GM18868 (cell line): ENCODE results near the gene RAI1.

ENCODE experiments used
- ATAC-seq: cut with Tn5 transposase; IDR thresholded peaks from one replicate; pipeline ENCODE4 v1.9.1; 2021; ENCODE audit warnings: mild to moderate bottlenecking, moderate library complexity; ENCODE audit not compliant: unreplicated experiment

Gene RAI1

DNA sequence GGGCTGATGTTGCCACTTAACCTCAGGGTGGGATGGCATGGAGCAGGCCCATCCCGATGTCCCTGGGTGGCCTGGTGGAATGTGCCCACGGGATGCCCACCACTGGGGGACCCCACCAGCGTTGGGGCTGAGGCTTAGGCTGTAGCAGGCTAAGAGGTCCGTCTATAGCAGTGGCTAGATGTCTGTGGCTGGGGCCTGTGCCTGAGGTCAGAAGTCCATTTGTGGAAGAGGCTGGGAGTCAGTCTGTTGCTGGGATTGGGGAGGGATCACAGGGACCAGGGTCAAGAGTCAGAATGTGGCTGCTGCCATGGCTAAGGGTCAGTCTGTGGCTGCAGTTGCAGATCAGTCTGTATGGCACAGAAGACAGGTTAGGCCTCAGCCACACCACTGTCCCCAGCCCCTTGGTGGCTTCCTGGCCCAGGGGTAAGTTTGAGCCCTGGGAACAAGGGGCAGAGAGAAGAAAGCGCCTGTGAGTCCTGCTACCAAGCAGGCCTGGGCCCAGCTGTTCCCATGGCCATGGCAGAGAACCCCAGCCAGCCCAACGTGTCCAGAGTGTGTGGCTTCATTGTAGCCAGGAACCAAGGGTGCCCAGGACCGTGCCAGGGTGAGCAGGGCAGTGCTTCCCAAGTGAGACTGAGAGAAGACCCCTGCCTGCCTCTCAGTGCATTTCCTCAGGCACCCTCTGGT is 35.7 kb downstream of the RAI1 start:
- no peak for ATAC-seq

DNA sequence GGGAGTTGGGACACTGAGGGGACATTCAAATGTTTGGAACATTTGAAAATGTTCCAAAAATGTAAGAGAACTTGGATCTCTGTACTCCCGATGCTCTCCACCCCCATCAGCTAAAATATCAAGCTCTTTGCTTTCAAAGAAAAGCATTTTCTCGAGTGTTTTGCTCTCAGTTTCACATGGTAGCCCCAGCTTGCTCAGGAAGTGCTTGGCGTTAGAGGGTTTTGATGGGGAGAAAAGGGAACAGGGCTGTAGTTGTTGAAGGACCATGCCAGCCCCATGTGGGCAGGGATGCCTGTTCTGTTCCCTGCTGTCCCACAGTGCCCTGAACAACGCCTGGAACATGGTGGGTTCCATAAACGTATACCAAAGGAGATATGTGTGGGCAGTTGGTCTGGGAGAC is 37.0 kb downstream of the RAI1 start:
- no peak for ATAC-seq

DNA sequence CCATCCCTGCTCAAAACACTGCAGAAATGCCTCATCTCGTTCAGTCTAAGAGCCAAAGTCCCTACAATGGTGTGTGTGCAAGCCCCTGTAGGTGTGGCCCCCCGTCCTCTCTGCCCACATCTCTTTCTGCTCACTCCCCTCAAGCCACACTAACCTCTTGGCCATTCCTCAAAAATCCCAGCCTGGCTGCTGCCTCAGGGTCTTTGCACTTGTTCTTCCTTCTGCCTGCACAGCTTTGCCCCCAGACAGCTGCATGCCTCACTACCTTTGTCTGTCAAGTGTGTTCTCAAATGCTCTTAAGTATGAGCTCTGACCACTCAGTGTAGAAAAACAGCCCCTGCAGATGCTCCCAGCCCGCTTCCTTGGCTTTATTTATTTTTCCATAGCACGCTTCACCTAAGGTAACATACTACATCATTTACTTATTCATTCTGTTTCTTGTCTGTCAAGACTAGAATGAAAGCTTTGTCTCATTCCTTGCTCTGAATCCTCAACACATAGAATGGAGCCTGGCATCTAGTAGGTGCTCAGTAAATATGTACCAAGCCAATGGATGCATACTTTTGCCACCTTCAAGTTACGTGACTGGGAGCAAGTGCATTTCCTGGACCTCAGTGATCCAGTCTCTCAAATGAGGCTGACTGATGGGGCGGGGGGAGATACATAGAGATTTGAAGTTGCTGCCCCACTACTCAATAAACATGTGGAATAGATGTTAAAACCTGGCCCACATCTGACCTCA is 38.1 kb downstream of the RAI1 start:
- no peak for ATAC-seq

DNA sequence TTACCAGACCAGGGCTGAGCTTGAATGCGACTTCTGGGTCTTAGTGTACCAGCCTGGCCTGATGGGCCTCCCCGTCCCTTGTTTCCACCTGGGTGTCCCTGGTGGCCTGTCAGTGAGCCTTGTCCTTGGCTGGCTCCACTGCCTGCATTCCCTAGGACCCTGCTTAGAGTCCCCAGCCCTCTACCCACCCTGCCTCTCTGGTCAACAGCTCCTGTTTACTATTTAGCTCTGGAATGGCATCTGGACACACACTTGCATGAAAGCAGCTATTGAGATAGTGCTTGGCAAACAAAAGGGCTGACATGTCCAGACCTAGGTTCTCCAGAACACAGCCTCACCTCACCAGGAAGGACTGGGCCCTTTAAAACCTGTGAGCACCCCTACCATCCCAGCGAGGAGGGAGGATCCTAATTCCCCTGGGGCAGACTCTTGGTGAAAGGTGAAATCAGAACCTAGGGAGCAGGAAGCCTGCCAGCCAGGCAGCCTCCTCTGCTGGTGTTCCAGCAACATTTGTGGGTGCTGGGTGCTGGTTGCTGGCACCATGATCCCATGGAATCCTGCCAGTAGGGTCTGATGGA is 38.8 kb downstream of the RAI1 start:
- no peak for ATAC-seq

DNA sequence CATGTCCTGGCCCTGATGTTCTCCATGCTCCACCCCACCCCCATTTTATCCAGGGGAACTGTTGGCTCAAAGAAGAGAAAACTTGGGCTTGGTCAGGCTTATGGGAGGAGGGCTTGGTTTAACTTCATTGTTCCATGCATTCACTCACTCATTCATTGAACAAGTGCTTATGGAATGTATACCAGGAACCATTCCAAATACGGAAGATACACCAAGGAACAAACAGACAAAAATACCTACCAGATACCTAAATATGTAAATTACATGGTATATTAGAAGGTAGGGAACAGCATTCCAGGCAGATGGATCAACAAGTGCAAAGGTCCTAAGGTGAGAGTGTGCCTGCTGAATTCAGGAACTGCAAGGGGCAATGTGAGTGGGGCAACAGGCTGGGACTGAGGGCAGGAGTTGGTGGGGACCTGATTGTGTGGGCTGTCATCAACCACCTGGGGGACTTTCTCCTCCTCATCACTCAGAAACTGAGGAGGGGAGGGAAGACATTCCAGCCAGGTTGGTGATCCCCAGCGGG is 39.9 kb downstream of the RAI1 start:
- no peak for ATAC-seq

DNA sequence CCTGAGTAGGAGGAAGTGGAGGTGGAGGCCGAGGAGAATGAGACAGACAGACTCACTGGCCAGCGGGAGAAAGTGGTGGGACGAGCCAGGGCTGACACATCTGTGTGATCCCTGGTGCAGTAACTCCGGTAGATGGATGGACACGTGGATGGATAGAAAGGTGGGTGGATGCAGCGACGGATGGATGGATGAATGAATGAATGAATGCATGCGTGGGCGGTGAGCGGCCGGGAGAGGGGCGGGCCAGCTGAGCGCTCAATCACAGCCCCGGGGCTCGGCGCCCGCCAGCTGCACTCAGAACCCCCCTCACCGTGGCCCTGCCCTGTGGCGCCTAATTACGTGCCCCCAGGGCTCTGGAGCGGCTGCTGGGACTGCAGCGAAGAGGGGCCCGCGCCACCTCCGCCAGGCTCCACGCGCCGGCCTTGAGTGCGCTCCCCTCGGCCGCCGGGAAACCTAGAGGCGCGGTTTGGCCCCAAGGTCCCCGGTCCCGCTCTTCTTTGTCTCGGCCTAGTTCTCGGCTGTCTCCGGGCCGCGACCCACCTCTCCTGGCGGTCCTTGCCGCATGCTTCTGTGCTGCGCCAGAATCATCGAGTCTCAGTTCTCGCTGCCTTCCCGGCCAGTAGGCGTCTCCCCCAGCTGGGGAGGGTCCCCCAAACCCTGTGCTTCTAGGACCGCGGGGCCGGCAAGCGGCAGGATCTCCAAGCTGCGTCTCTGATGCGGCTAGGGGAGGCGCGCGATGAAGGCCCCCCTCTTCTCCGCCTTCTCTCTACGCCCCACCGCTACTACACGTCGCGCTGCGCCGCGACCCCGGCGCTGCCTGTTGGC is 41.0 kb downstream of the RAI1 start:
- ATAC-seq: no peak

DNA sequence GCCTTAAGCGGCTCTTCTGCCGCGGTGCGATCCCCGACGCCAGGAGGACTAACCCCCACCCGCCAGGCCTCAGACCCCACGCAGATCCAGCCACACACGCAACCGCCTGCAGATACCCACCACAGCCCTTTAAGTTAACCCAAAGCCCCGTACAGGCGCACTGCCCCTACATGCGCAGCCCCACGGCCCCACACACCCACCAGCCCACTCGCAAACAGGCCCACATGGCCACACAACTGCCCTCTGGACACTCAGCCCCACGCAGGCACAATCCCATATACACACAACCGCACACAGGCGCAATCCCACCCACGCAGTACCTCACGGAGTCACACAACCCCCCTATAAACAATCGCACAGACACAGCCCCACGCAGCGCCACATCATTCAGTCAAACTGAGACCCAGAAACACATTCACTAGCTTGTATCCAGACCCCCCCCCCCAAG is 41.7 kb downstream of the RAI1 start:
- ATAC-seq: no peak

DNA sequence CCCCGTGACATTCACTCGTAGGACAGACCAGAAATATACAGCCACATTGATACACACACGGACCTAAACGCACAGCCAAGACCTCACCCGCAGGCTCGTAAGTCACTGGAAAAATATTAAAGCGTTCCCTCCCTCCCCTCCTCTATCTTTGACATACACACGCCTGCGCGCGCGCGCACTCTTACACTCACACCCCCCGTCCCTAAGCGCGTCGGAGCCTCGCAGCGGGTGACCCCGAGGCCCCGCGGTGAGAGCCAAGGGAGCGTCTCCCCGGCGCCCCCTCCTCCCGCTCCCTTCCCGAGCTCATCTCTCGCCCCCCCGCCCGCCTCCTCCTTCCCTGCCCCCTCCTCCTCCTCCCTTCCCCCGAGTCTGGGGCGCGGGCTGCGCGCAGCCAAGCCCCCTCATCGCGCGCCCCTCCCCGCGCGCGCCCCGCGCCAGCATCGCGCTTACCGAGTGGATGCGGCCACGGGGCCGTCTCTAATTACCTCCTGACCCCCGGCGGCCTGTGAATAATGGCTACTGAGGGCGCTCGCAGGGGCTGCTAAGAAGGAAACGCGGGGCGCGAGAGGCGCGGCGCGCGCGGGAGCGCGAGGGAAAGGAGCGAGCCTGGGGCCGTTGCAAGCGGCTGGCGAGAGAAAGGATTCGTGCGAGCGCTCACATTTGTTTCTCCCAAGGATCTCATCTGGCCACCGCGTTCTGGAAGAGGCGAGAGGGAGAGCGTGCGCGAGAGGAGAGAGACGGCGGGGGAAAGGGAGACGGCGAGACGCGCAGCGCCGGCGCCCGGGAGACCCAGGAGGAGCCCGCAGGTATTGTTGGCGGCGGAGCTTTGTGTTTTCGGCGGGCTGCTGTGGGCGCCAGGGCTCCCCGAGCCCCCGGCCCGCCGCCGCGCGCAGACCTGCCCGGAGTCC is 42.4 kb downstream of the RAI1 start:
- no peak for ATAC-seq

DNA sequence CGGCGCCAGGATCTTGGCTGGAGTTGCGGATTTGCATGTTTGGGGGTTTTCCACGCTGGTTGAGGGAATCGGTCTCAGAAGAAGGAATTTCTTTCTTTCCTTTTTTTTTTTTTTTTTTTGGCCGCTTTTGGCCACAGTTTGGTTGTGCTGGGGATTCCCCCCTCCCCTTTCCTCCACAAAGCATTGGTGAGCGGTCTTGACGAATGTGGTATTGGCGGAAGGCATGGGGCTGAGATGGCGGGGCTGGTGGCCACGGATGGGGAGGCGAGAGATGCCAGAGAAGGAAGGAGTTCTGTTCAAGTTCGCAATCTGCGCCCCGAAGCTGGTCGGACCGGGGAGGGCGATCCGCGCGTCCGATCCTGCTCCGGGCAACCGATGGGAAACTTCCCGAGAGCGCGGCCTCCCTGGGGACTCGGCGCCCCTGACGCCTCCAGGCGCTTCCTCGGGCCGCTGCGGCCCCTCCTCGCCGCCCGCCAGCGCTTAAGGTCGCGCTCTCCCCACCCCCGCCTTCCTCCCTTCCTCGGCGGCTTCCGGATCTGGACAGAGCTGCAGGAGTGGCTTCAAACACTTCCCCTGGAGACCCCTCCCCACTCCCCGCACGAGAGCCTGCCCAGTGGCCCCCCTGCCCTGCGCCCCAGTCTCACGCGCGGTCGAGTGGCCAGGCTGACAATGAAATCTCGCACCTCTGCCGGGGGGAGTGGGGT is 43.2 kb downstream of the RAI1 start:
- no peak for ATAC-seq

DNA sequence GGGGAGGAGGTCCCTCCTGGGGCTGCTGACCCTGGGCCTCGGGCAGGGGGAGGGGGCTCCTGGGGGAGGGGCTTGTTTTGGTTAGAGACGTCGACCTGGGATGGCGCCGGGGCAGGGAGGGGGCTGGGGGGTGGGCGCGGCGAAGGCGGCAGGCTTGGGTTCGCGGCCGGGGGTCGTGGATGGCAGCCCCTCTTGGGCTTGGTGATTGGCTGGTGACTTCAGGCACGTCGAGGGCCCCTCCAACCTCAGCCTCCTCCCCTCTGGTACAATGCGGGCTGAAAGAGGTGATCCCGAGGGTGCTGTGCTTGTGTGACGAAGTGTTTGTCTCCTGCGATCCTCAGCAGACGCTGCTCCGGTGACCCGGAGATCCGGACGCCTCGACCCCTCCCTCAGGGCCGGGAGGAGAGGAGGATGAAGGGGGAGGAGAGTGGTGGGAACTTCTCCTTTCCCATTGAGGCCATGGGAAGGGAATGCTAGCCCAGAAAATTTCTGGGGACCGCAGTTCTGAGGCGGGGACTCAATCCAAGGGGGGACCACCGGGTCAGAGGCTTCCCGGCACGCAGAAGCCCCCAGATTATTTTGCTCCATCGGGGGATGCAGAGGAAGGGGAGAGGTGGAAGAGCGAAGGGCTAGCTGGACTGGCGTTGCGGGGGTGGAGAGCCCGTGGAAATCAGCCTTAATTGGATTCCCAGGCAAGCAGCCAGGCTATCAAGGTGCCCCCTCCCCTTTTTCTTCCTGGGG is 43.9 kb downstream of the RAI1 start:
- no peak for ATAC-seq

DNA sequence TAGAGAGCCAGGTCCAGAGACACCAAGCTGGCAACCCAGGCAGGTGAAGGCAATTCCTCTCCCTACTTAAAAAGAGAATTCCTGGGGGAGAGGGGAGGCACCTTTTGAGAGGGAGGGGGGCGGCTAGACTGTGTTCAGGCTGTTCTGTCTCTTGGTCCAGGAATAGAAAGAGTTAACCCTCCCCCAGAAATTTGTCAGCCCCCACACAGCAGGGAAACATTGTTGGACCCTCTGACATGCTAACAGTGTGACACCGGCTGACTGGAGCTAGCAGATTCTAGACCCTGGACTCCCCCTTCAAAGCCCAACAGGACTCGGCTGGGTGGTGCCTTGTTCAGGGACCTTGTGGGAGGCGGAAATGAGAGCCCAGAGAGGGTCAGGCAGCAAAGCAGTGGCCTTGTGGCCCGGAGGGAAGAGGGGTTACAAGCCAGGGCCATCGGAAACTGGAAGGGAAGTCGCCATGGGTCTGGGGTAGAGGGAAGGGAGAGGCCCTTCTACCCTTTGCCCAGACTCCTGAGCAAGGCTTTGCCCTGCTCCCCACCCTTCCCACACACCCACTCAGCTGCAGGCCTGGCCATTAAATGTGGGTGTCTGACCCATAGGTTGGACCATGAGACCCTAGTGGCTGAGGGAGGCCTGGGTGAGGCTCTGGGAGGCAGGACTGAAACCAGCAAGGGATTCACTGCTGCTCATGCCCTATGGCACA is 44.6 kb downstream of the RAI1 start:
- no peak for ATAC-seq

DNA sequence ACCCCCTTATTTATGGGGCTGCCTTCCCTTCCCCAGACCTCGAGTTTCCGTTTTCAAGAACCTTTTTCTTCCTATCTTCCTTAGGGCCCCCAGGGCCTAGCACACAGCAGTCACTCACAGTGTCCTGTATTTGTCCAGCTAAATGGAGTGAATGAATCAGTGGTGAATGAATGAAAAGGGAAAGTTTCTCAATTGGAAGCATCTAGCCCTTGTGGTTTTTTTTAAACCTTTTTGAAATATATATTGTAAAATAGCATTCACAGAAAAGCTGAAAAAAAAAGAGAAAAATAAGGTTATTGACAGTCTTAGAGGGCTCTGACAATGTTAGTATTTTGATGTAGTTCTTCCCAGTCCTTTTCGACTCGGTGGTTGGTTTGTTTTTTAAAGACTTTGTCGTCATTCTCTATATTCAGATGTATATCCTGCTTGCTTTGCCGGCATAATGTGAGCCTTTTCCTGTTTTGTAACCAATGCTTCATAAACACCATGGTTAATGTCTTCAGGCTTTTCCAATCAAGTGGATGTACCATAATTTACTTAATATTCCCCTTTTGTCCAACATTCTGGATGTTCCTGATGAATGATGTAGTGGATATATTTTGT is 45.3 kb downstream of the RAI1 start:
- ATAC-seq: no peak

DNA sequence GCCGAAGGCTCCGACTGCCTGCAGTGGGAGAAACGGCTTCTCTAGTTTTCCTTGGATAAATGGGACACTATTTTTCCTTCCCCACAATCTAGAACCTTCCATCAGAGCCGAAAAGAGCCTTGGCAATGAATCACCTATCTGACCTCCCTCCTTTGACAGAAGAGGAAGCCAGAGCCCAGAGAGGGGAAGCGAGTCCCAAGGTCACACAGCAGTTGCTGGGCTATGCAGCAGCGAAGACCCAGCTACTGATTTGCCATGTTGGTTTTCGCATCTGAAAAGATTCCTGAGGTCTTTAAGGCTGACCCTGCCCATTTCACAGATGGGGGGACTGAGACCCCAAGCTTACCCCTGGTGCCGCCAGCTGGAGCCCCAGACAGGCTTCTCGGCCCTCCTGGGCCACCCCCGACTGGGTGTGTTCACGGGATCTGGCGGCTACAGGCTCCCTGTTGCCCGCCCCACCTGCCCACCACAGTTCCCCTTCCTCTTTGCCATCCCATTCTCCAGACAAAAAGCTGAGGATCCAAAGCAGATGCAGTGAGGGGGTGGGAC is 45.9 kb downstream of the RAI1 start:
- ATAC-seq: no peak

DNA sequence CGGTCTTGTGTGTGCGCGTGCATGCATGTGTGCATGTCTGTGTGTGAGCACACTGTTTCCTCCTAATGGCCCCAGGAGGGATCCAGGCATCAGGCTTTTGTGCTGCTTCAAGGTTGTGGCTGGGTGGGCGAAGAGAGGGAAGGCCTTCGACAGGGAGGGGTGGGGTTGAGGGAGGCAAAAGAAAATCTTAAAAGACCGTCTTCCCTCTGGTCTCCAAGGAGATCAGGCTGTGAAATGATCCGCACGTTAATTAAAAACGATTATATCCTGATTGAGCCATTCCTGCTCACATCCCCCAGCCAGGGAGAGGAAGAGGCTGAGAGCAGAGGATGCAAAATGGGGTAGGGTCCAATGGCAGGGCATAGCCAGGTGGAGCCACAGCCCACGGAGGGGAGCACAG is 46.9 kb downstream of the RAI1 start:
- no peak for ATAC-seq

DNA sequence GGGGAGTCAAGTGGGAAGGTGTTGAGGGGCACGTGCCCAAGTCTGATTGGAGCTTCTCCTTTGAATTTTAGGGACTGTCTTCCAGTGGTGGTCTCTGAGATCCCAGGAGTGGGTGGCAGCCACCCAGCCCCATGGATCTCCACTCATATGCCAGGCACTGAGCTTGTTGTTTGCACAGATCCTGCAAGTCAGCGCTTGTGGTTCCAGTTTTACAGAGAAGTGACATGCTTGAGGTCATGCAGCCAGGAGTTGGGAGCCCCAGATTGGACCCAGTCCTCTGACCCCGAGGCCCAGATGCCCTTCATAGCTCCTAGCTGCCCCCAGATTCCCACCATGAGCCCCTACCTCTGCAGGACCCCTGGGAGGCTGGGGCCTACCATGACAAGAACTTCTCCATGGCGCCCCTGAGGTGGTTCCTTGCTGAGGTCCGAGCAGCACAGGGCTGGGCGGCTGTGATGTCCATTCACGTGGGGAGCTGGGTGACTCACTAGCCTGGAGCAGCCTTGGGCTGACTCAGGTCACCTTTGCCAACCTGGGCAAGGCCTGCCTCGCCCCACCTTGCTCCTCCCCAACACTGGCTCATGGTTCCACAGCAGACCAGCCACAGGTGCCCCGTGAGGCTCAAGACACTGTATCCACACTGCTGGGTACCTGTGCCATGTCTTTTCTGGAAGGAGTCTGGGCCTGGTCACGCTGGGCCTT is 47.4 kb downstream of the RAI1 start:
- ATAC-seq: no peak

DNA sequence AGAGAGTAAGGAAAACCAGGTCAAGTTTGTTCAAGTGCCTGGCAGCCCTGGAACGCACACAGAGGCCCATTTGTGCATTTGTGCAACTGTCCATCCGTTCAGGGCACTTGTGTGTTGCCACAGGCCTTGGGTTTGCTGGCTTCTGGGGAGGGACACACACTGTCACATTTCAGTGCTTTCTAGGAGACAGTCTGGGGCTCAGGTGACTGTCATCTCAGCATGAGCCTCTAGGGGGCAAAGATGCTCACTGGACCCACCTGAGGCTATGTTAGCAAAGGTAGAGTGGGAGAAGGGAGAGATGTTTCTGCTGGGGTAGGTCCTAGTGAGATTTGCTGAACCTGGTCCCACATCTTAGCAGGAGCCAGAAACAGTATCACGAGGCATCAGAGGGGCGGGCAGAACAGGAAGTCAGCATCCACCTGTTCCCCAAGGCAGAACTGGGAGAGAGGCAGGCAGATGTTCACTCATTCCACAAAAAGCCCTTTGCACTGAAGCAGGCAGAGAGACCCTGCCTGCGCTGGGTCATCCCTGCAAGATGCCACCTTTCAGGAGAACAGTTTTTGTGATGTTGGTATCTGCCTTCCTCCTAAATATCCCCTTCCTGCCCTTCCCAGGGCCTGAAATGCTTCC is 48.5 kb downstream of the RAI1 start:
- ATAC-seq: peak; percentile 70
